Nephron (organoid): Measurements from ENCODE around the gene HIPK3.
A peak's percentile ranks its signal among the peaks of the same experiment; 100 is the strongest.

Experiments
- H3K27ac Mint-ChIP-seq, 3 experiments: 2 replicates each; pipeline ENCODE4 v1.8.0; 2020; ENCODE audit warnings: mixed read lengths in 3 of 3, mild to moderate bottlenecking in 2 of 3, moderate library complexity in 1 of 3
- H3K27me3 Mint-ChIP-seq: 2 replicates; pipeline ENCODE4 v1.8.0; 2021; ENCODE audit warnings: low read depth, mild to moderate bottlenecking, moderate library complexity, mixed read lengths
- H3K36me3 Mint-ChIP-seq: 2 replicates; pipeline ENCODE4 v1.8.0; 2020; ENCODE audit warnings: low read depth, mixed read lengths
- H3K4me1 Mint-ChIP-seq: 2 replicates; pipeline ENCODE4 v1.8.0; 2020; ENCODE audit warnings: mixed read lengths
- H3K4me3 Mint-ChIP-seq, 3 experiments: 2 replicates each; pipeline ENCODE4 v1.8.0; 2020; ENCODE audit warnings: mild to moderate bottlenecking in 3 of 3, mixed read lengths in 3 of 3, moderate library complexity in 2 of 3
- H3K9me3 Mint-ChIP-seq: 2 replicates; pipeline ENCODE4 v1.8.0; 2020; ENCODE audit warnings: mixed read lengths
- CTCF ChIP-seq, 3 experiments: fragments of 200-600 bp; sonication (generic); IDR thresholded peaks; one replicate each; pipeline ENCODE4 v1.5.0; 2021; ENCODE audit warnings: antibody characterized with exemption in 3 of 3; ENCODE audit not compliant: unreplicated experiment in 3 of 3

The HIPK3 gene

GRCh38 chr11:33320016-33320813, 63.0 kb downstream of the HIPK3 start:
- H3K36me3 Mint-ChIP-seq: no peaks in the 10 kb centered on the region
- no peak overlapping the region for H3K27ac Mint-ChIP-seq
- peaks cover 30% of the 10 kb centered on the region for H3K4me1 Mint-ChIP-seq
- no peaks in the 10 kb centered on the region for H3K9me3 Mint-ChIP-seq
- H3K4me3 Mint-ChIP-seq: no peak overlapping the region
- no peaks in the 10 kb centered on the region for H3K27me3 Mint-ChIP-seq
- TF ChIP-seq CTCF (IDR thresholded peaks at IDR 0.05; ENCODE audit: unreplicated experiment in 3 of 3): no peak

GRCh38 chr11:33320814-33321330, 63.7 kb downstream of the HIPK3 start:
- Mint-ChIP-seq H3K9me3 (no peaks in the 10 kb centered on the region), H3K27me3 (no peaks in the 10 kb centered on the region), H3K4me3 (no peak overlapping the region), H3K4me1 (peaks cover 32% of the 10 kb centered on the region), H3K27ac (no peak overlapping the region), H3K36me3 (no peaks in the 10 kb centered on the region)
- no peak for TF ChIP-seq CTCF (IDR thresholded peaks at IDR 0.05; ENCODE audit: unreplicated experiment in 3 of 3)

GRCh38 chr11:33321422-33321821, 64.2 kb downstream of the HIPK3 start:
- Mint-ChIP-seq H3K27me3 (no peaks in the 10 kb centered on the region), H3K36me3 (no peaks in the 10 kb centered on the region), H3K27ac (no peak overlapping the region), H3K9me3 (no peaks in the 10 kb centered on the region), H3K4me3 (no peak overlapping the region), H3K4me1 (peaks cover 36% of the 10 kb centered on the region)
- no peak for TF ChIP-seq CTCF (IDR thresholded peaks at IDR 0.05; ENCODE audit: unreplicated experiment in 3 of 3)

- Mint-ChIP-seq H3K36me3 (no peaks in the 10 kb centered on the region), H3K27me3 (no peaks in the 10 kb centered on the region), H3K4me1 (peaks cover 42% of the 10 kb centered on the region), H3K9me3 (no peaks in the 10 kb centered on the region), H3K27ac (no peak overlapping the region), H3K4me3 (no peak overlapping the region)
- no peak for TF ChIP-seq CTCF (IDR thresholded peaks at IDR 0.05; ENCODE audit: unreplicated experiment in 3 of 3)
Measured at GRCh38 chr11:33323421-33323820, 66.2 kb downstream of the HIPK3 start.

- peaks cover under 1% of the 10 kb centered on the region for H3K36me3 Mint-ChIP-seq
- H3K4me1 Mint-ChIP-seq: peaks cover 42% of the 10 kb centered on the region
- H3K27ac Mint-ChIP-seq: peak overlapping the region in 2 of 3 experiments; percentile 16 to 20
- no peaks in the 10 kb centered on the region for H3K9me3 Mint-ChIP-seq
- no peak for TF ChIP-seq CTCF (IDR thresholded peaks at IDR 0.05; ENCODE audit: unreplicated experiment in 3 of 3)
- no peak overlapping the region for H3K4me3 Mint-ChIP-seq
- H3K27me3 Mint-ChIP-seq: no peaks in the 10 kb centered on the region
Measured at GRCh38 chr11:33324302-33324985, 67.3 kb downstream of the HIPK3 start.
